Caki2 (cell line): Measurements from ENCODE around the gene CYP4F11. TPM values are rescaled to one million over a fixed set of nuclear protein-coding genes. Genes with fewer than 3 reads are reported as not detected.

Experiments used
- total RNA-seq: library from RNA; depleted of rRNA; stranded (reverse); fragments of >200 nt; shearing (Covaris generic); gene quantifications from 2 replicates; pipeline ENCODE4 v1.2.3, GENCODE V29; 2014; ENCODE audit warnings: low replicate concordance; rRNA removed

Gene CYP4F11
- total RNA-seq, 1 experiment from 2014 or later: 272 TPM

Other genes with a start within 250 kb of the CYP4F11 start
- gene OR10H2, start 206.5 kb downstream of the CYP4F11 start, total RNA-seq: not detected in 2 replicates
- not detected in 2 replicates for gene OR10H3, start 196.5 kb downstream of the CYP4F11 start, total RNA-seq
- not detected in 2 replicates for gene OR10H5, start 146.9 kb downstream of the CYP4F11 start, total RNA-seq
- gene OR10H1, start 118.9 kb downstream of the CYP4F11 start, total RNA-seq: not detected in 2 replicates
- gene CYP4F2, start 36.5 kb downstream of the CYP4F11 start, total RNA-seq: not detected in 2 replicates
- not detected in 2 replicates for gene OR10H4, start 14.5 kb upstream of the CYP4F11 start, total RNA-seq
- 332 and 385 TPM in 2 replicates for gene TPM4, start 142.0 kb upstream of the CYP4F11 start, total RNA-seq
- 72.2 and 122 TPM in 2 replicates for gene RAB8A, start 177.4 kb upstream of the CYP4F11 start, total RNA-seq
- gene HSH2D, start 209.2 kb upstream of the CYP4F11 start, total RNA-seq: not detected in 2 replicates
- 7.3 TPM in 1 of 2 replicates, not detected in the other for gene CIB3, start 239.0 kb upstream of the CYP4F11 start, total RNA-seq